GM12864 (cell line): Measurements from ENCODE around the gene POMGNT2.

Experiments used
- DNase-seq: peaks from one replicate; pipeline ENCODE4 v3.0.0-alpha.2; 2011; ENCODE audit warnings: low read depth
- H3K4me3 ChIP-seq: 2 replicates; pipeline ENCODE4 v1.5.1; 2011; ENCODE audit warnings: mild to moderate bottlenecking, low read depth, low read length, control low read depth
- TF ChIP-seq, protein P1 (sequence below): IDR thresholded peaks from 2 replicates; pipeline ENCODE4 v1.5.1; 2011; ENCODE audit warnings: low read depth, mild to moderate bottlenecking, moderate library complexity, low read length, control low read depth, inconsistent platforms; ENCODE audit errors: missing control alignments

Gene POMGNT2

DNA sequence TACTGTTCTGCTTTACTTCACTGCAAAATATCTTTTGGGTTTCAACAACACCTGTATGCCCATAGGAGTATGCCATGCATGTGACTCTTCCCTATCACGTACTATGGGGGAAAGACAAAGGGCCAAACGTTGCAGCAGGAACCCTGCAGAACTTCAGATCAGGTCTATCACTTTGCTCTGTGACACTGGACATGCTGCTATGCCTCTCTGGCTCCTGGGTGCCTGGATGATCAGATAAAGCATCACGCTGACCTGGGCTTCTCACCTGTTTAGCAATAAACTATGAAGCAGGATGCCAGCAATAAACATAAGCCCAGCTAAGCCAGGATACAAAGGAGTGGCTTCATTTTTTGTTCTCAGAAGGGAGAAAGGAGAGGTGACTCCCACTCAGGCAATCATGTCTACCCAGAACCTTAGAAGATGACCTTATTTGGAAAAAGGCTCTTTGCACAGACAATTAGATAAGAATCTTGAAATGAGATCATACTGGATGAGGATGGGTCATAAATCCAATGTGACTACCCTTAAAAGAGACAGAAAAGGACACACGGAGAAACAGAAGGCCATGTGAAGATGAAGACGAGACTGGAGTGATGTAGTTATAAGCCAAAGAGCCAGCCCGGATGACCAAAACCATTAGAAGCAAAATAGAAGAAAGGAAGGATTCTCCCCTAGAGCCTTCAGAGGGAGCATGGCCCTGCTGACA, 19.3 kb downstream of the POMGNT2 start:
- no peak overlapping the region for H3K4me3 ChIP-seq
- TF ChIP-seq, protein P1, sequence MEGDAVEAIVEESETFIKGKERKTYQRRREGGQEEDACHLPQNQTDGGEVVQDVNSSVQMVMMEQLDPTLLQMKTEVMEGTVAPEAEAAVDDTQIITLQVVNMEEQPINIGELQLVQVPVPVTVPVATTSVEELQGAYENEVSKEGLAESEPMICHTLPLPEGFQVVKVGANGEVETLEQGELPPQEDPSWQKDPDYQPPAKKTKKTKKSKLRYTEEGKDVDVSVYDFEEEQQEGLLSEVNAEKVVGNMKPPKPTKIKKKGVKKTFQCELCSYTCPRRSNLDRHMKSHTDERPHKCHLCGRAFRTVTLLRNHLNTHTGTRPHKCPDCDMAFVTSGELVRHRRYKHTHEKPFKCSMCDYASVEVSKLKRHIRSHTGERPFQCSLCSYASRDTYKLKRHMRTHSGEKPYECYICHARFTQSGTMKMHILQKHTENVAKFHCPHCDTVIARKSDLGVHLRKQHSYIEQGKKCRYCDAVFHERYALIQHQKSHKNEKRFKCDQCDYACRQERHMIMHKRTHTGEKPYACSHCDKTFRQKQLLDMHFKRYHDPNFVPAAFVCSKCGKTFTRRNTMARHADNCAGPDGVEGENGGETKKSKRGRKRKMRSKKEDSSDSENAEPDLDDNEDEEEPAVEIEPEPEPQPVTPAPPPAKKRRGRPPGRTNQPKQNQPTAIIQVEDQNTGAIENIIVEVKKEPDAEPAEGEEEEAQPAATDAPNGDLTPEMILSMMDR = no peak
- no peak for DNase-seq

DNA sequence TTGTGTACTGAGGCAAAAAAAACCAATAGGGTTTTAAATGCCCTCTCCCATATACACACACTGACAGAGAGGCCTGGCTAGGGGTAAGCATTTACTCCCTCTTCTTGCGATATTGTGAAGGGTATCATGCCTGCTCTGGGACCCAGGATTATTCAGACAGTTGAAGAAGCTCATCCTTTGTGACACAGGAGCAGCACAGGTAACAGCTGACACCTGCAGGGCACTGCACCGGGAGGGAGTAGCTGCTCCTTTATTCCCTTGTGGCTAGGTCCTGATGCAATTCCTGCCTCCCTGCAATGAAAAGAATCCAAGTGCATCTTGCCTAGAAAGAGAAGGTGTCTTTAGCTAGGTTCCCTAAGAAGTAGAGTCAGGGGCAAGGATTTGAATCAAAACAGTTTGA, 23.4 kb downstream of the POMGNT2 start:
- TF ChIP-seq, protein P1 = no peak
- no peak for DNase-seq
- no peak overlapping the region for H3K4me3 ChIP-seq

DNA sequence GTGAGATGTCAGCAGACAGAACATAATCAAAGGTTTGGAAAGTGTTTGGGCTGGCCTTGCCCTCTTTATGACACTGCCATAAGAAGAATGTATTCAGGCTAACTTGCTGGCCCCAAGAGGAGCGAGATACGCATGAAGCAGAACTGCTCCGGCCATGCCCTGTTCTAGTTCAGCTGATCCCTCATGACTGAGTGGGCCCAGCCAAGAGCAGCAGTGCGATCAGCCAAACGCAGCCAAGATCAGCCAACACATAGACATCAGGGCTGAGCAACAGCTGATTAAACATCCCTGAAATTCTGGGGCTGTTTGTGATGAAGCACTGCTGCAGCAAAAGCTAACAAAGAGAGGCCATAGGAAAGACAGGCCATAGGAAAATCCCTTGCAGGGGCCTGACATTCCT, 24.1 kb downstream of the POMGNT2 start:
- TF ChIP-seq, protein P1 = no peak
- H3K4me3 ChIP-seq = no peak overlapping the region
- no peak for DNase-seq

DNA sequence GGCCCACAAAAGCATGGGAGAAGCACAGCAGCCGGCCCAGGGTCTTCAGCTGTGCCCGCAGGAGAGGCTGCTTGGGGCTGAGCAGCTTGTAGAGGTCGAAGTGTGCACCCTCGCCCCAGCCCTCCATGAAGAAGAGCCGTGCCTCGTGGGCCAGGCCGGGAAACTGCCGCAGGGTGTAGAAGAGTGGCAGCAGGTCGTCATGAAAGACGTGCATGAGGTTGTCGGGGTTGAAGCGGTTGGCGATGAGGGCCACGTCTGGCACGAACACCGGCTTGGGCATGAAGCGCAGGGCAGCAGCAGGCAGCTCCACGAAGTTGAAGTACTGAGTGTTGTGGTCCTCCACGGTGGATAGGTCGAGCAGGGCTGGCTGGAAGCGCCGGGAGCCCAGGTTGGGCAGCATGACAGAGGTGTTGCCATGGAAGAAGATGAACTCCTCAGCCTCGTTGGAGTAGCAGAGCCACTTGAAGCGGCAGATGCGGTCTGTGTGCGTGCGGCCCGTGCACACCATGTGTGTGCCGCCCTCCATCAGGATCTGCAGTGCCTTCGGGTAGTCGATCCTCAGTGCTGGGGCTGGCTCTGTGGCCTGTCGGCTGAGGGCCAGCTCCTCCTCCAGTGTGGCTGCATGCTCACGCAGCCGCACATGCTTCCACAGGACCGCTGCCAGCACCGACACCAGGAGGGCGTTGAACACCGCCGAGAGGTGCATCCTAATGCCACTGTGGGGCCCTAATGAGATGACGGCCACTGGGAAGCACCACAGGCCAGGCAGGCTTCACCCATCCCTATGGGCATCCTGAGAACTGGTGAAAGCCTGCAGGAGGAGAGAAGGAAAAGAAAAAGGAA, 24.9 kb downstream of the POMGNT2 start:
- no peak overlapping the region for H3K4me3 ChIP-seq
- DNase-seq = no peak
- TF ChIP-seq, protein P1 = no peak

DNA sequence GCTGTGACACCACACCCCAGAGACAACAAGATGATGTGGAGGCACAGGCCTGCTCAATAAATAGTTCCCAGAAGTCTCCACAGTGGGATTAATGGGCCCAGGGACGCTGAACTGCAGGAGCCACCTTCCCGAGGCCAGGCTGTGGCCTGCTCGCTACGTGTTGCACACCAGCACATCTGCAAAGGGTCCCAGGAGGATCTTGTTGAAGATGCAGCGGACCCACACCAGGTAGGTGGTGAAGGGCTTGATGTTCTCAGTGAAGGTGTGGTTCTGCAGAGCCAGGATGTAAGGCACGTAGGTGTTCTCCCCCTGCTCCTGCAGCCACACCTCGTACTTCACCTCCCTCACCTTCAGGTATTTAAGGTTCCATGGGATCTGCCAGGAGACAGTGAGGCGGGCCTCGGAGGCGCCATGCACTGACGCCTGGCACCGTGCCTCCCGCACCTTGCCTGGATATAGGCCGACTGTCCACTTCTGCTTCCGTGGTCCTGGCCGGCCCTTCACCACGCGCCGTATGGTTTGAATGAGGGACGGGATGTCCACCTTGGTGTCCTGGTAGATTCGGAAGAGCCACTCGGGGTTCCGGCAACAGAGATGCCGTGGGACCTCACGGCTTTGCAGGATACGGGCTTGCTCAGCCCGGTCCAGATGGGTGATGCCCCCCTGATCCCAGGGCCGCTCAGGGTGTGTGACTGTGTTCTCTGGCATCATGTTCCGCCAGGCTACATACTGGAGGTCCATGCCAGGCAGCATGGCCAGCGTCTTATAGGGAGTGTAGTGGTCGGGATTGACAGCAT, 26.1 kb downstream of the POMGNT2 start:
- no peak overlapping the region for H3K4me3 ChIP-seq
- TF ChIP-seq, protein P1 = no peak
- no peak for DNase-seq

DNA sequence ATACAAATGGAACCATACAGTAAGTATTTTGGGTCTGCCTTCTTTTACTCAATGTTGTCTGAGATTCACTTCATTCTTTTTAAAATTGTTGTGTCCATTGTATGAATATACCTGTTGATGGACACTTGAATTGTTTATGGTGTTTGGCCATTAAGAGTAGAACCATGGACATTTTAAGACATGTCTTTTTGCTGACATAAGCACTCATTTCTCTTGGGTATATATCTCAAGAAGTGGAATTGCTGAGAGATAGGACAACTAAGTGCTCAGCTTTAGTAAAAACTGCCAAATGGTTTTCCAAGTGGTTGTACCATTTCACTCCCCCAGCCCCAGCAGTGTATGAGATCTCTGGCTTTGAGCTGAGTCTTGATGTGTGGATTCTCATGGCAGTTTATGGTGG, 28.2 kb downstream of the POMGNT2 start:
- no peak overlapping the region for H3K4me3 ChIP-seq
- TF ChIP-seq, protein P1 = no peak
- DNase-seq = no peak
